ENCODE measurements around the gene LRP1B.

Gene LRP1B

DNA sequence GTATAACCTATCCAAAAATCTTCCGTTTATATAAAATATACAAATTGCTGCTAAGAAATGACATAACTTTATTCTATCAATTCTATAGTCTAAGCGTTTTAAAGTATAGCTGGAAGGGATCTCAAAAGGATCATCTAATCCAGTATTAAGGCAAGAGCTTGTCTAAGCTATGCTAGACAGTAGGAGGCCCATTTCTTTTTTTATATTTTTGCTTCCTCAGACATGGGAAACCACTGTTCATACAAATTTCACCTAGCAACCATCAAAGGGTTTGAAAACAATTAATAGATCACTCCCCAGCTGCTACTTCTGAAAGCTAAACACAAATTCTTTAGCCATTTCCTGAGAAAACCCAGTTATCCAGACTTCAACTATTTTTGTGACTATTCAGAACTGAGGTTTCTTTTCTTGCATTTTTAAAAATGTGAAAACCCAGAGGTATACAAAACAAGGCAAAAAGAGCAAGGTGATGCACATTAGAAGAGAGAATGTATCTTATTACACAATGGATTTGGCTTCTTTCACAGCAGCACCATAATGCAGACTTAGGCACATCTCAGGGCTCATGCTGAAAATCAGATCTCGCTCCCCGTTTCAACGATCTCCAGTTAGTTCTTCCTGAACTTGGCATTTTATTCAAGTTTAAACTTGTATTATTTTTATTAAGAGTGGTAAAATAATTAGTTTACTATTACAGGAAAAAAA is 274.4 kb downstream of the LRP1B start:
- Mint-ChIP-seq H3K9me3 (no peaks in the 10 kb centered on the region), H3K4me1 (no peaks in the 10 kb centered on the region), H3K36me3 (ENCODE audit: low read depth) (no peaks in the 10 kb centered on the region), H3K4me3 (no peak overlapping the region), H3K27me3 (ENCODE audit: low read depth) (no peaks in the 10 kb centered on the region), H3K27ac (no peak overlapping the region)
- TF ChIP-seq CTCF (IDR thresholded peaks at IDR 0.05; ENCODE audit: unreplicated experiment in 3 of 3) = no peak

DNA sequence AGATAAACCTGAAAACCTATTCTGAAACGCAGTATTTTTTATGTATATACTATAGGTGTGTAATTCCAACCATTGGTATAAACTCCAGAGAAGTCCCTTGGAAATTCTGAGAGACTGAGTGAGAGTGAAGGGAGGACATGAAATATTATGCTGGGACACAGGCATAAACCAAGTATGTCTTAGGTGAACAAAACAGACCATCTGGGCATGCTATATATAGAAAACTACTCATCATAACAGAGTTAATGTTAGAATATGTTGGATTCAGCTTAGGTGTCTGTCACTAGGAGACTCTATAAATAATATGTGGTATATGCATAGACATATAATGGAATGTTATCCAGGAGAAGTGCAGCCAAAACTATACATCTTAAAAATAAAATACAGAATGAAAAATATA is 282.6 kb downstream of the LRP1B start:
- H3K9me3 Mint-ChIP-seq = no peaks in the 10 kb centered on the region
- H3K27me3 Mint-ChIP-seq (ENCODE audit: low read depth) = no peaks in the 10 kb centered on the region
- TF ChIP-seq CTCF (IDR thresholded peaks at IDR 0.05; ENCODE audit: unreplicated experiment in 3 of 3) = no peak
- no peak overlapping the region for H3K4me3 Mint-ChIP-seq
- no peaks in the 10 kb centered on the region for H3K4me1 Mint-ChIP-seq
- H3K36me3 Mint-ChIP-seq (ENCODE audit: low read depth) = no peaks in the 10 kb centered on the region
- H3K27ac Mint-ChIP-seq = no peak overlapping the region

DNA sequence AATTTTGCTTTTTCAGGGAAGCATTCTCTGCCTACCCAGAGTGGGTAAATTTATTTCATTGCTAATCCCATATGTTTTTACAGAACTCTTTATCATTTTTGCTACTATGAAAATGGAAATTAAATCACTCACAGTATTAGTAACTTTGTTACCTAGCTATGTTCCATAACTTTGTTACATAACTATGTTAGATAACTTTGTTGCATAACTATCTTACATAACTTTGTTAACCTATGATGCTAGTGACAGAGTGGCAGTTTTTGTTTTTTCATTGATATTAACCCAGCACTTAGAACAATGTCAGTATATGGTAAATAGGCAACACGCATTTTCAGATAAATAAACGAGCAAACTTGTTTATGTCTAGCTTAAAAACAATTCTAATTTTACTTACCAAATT is 286.6 kb downstream of the LRP1B start:
- H3K36me3 Mint-ChIP-seq (ENCODE audit: low read depth) = no peaks in the 10 kb centered on the region
- no peak overlapping the region for H3K4me3 Mint-ChIP-seq
- H3K9me3 Mint-ChIP-seq = no peaks in the 10 kb centered on the region
- no peaks in the 10 kb centered on the region for H3K4me1 Mint-ChIP-seq
- no peaks in the 10 kb centered on the region for H3K27me3 Mint-ChIP-seq (ENCODE audit: low read depth)
- no peak for TF ChIP-seq CTCF (IDR thresholded peaks at IDR 0.05; ENCODE audit: unreplicated experiment in 3 of 3)
- no peak overlapping the region for H3K27ac Mint-ChIP-seq

GRCh38 chr2:141835103-141835502 is 295.7 kb downstream of the LRP1B start:
- Mint-ChIP-seq H3K27ac (no peak overlapping the region), H3K36me3 (ENCODE audit: low read depth) (no peaks in the 10 kb centered on the region), H3K4me3 (no peak overlapping the region), H3K9me3 (no peaks in the 10 kb centered on the region), H3K27me3 (ENCODE audit: low read depth) (no peaks in the 10 kb centered on the region), H3K4me1 (no peaks in the 10 kb centered on the region)
- no peak for TF ChIP-seq CTCF (IDR thresholded peaks at IDR 0.05; ENCODE audit: unreplicated experiment in 3 of 3)

DNA sequence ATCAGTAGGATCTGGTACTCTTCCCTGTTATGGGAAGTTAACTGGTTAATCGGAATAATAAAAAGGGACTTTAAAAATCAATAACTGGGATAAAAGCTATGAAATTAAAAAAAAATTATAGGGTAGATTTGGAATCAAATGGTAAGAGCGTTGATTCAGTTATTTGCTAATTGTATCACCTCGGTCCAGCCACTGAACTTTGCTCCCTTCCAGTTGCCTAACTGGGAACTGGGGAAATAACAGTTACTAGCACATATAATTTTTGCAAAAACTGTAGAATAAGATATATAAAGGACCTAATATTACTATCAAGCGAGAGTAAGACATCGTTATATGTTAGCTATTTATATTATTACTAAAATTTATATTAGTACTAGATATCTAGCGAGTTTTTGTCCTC is 302.1 kb downstream of the LRP1B start:
- no peaks in the 10 kb centered on the region for H3K36me3 Mint-ChIP-seq (ENCODE audit: low read depth)
- H3K27ac Mint-ChIP-seq = no peak overlapping the region
- no peak overlapping the region for H3K4me3 Mint-ChIP-seq
- no peaks in the 10 kb centered on the region for H3K27me3 Mint-ChIP-seq (ENCODE audit: low read depth)
- H3K9me3 Mint-ChIP-seq = no peaks in the 10 kb centered on the region
- TF ChIP-seq CTCF (IDR thresholded peaks at IDR 0.05; ENCODE audit: unreplicated experiment in 3 of 3) = no peak
- H3K4me1 Mint-ChIP-seq = no peaks in the 10 kb centered on the region

DNA sequence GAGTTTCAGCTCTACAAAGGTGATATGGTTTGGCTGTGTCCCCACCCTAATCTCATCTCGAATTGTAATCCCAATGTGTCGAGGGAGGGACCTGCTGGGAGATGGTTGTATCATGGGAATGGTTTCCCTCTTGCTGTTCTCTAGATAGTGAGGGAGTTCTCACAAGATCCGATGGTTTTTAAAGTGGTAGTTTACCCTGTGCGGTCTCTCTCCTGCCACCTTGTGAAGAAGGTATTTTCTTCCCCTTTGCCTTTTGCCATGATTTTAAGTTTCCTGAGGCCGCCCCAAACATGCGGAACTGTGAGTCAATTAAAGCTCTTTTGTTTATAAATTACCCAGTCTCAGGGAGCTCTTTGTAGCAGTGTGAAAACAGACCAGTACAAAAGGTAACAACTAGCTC is 306.0 kb downstream of the LRP1B start:
- no peak overlapping the region for H3K4me3 Mint-ChIP-seq
- no peaks in the 10 kb centered on the region for H3K4me1 Mint-ChIP-seq
- no peaks in the 10 kb centered on the region for H3K27me3 Mint-ChIP-seq (ENCODE audit: low read depth)
- TF ChIP-seq CTCF (IDR thresholded peaks at IDR 0.05; ENCODE audit: unreplicated experiment in 3 of 3) = no peak
- H3K9me3 Mint-ChIP-seq = no peaks in the 10 kb centered on the region
- H3K36me3 Mint-ChIP-seq (ENCODE audit: low read depth) = no peaks in the 10 kb centered on the region
- H3K27ac Mint-ChIP-seq = no peak overlapping the region

All from nephron (organoid).